Ascending aorta (tissue), 2 donors: ENCODE measurements around the gene PGM1. TPM values are rescaled to one million over a fixed set of nuclear protein-coding genes. Genes with fewer than 3 reads are reported as not detected.

Experiments
- DNase-seq, 2 donors: peaks; one replicate each; pipeline ENCODE4 v3.0.0-alpha.2; 2019; ENCODE audit warnings: low spot score in 2 of 2
- H3K27ac ChIP-seq, 2 donors: fragments of 200-600 bp; sonication (generic); one replicate each; pipeline ENCODE4 v1.5.1; 2016 to 2017; ENCODE audit warnings: mild to moderate bottlenecking in 1 of 2
- H3K27me3 ChIP-seq: fragments of 200-600 bp; sonication (generic); one replicate; pipeline ENCODE4 v1.5.1; 2017
- H3K36me3 ChIP-seq, 2 donors: fragments of 200-600 bp; sonication (generic); one replicate each; pipeline ENCODE4 v1.5.1; 2016
- H3K4me1 ChIP-seq, 2 donors: fragments of 200-600 bp; sonication (generic); one replicate each; pipeline ENCODE4 v1.5.1; 2016 to 2017; ENCODE audit warnings: mild to moderate bottlenecking in 1 of 2
- H3K4me3 ChIP-seq, 2 donors: fragments of 200-600 bp; sonication (generic); one replicate each; pipeline ENCODE4 v1.5.1; 2016 to 2017; ENCODE audit warnings: mild to moderate bottlenecking in 1 of 2
- H3K9me3 ChIP-seq, 2 donors: fragments of 200-600 bp; sonication (generic); one replicate each; pipeline ENCODE4 v1.5.1; 2016
- intact Hi-C: fragments of 100-400 bp; cut with DNase I; formaldehyde crosslinking; loops from one replicate; pipeline ENCODE4 v1.15.1; 2023
- total RNA-seq: library from RNA; depleted of rRNA; stranded (reverse); fragments of >200 nt; gene quantifications from one replicate; pipeline ENCODE4 v1.1.0, GENCODE V29; 2016
- TF ChIP-seq, protein P1 (sequence below), 3 experiments: fragments of 200-600 bp in 2 of 3; fragments of 450-650 bp in 1 of 3; sonication (generic) in 2 of 3; IDR thresholded peaks; one replicate each; pipeline ENCODE4 v1.5.1; 2016 to 2019; ENCODE audit warnings: antibody characterized with exemption in 3 of 3, mild to moderate bottlenecking in 1 of 3, moderate library complexity in 1 of 3

PGM1 gene
- total RNA-seq = 23.7 TPM

DNA sequence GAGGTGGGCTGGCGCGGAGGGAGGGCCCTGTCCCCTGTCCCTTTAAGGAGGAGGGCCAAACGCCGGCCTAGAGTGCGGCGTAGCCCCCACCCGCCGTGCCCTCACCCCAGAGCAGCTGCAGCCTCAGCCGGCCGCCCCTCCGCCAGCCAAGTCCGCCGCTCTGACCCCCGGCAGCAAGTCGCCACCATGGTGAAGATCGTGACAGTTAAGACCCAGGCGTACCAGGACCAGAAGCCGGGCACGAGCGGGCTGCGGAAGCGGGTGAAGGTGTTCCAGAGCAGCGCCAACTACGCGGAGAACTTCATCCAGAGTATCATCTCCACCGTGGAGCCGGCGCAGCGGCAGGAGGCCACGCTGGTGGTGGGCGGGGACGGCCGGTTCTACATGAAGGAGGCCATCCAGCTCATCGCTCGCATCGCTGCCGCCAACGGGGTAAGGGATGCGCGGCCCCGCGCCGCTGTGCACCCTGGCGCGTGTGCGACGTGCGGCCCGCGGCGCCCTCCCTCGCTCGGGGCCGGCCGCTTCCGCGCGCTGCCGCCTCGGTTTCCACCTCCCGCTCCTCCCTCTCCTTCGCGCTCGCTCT, at the start of gene PGM1:
Gene PGM1 (plus strand): TSS at position 109 of the 583 bp plus-strand sequence. CDS start 78 bp downstream, at position 187.
- Histone ChIP-seq H3K27ac (peak within 1 kb of the TSS; percentile 92 to 94), H3K27me3 (no peaks in the 10 kb centered on the region), H3K4me3 (peak within 1 kb of the TSS; percentile 87 to 89), H3K9me3 (no peaks in the 10 kb centered on the region), H3K36me3 (no peaks in the 10 kb centered on the region), H3K4me1 (peaks cover 0 to 23% of the 10 kb centered on the region in 2 donors)
- intact Hi-C loops = loop anchor here (5.0 kb wide), 1 partner anchor 1829 kb away; the partner anchor contains the start of genes LEPR and LEPROT
- DNase-seq = peak in 1 of 2 donors; percentile 87
- TF ChIP-seq, protein P1, sequence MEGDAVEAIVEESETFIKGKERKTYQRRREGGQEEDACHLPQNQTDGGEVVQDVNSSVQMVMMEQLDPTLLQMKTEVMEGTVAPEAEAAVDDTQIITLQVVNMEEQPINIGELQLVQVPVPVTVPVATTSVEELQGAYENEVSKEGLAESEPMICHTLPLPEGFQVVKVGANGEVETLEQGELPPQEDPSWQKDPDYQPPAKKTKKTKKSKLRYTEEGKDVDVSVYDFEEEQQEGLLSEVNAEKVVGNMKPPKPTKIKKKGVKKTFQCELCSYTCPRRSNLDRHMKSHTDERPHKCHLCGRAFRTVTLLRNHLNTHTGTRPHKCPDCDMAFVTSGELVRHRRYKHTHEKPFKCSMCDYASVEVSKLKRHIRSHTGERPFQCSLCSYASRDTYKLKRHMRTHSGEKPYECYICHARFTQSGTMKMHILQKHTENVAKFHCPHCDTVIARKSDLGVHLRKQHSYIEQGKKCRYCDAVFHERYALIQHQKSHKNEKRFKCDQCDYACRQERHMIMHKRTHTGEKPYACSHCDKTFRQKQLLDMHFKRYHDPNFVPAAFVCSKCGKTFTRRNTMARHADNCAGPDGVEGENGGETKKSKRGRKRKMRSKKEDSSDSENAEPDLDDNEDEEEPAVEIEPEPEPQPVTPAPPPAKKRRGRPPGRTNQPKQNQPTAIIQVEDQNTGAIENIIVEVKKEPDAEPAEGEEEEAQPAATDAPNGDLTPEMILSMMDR (IDR thresholded peaks at IDR 0.05) = no peak

DNA sequence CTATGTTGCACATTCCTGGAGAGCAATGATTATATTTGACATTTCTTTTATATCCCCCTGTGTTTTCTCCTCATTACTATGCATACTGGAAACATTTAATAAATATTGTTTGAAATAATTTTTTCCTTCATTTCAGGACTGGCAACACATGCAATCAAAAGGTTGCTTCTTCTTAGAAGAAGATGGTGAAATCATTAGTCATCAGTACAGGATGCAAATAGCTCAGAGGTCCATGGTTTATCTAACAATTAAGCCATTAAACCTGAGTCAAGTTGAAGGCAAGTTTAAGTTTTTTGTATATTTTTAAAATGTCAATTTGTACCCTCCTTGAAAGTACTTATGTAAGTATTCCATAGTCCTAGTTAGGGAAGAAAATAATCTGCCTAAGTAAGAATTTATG, 47.4 kb upstream of the PGM1 start:
- TF ChIP-seq, protein P1 (IDR thresholded peaks at IDR 0.05) = no peak
- Histone ChIP-seq H3K4me1 (no peaks in the 10 kb centered on the region), H3K27me3 (no peaks in the 10 kb centered on the region), H3K9me3 (no peaks in the 10 kb centered on the region), H3K36me3 (peaks cover 2 to 7% of the 10 kb centered on the region in 2 donors), H3K27ac (no peak overlapping the region), H3K4me3 (no peak overlapping the region)
- intact Hi-C loops = no loop called here
- DNase-seq = no peak

DNA sequence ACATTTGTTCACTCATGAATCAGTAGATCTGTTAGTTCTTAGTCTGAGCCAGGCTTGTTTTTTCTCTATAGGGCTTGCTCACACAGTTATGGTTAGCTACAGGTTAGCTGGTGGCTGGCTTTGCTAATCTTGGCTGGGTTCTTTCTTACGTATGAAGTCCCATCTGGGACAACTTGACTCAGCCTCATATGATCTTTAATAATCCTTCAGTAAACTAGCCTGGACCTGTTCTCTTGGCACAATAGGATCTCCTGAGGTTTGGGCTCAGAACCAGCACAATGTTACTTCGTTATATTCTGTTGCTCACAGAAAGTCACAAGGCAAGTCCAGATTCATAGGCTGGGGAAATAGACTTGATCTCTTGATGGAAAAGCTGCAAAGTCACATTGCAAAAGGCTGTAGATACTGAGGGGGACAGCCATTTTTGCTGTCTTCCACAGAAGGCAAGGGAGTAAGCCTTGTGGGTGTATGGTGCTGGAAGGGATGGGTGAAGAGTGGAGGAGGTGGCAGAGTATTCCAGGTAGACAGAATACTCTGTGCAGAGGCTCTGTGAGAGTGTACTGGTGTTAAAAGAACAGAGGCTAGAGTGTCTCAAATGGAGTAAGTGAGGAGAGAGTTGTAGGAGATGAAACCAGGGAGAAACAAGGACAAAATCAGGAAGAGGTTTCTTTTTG, 45.5 kb upstream of the PGM1 start:
- peaks cover 0 to 7% of the 10 kb centered on the region in 2 donors for H3K36me3 ChIP-seq
- H3K27ac ChIP-seq = no peak overlapping the region
- H3K4me1 ChIP-seq = no peaks in the 10 kb centered on the region
- no peak overlapping the region for H3K4me3 ChIP-seq
- H3K9me3 ChIP-seq = no peaks in the 10 kb centered on the region
- no peaks in the 10 kb centered on the region for H3K27me3 ChIP-seq
- intact Hi-C loops = no loop called here
- TF ChIP-seq, protein P1 (IDR thresholded peaks at IDR 0.05) = no peak
- DNase-seq = no peak

DNA sequence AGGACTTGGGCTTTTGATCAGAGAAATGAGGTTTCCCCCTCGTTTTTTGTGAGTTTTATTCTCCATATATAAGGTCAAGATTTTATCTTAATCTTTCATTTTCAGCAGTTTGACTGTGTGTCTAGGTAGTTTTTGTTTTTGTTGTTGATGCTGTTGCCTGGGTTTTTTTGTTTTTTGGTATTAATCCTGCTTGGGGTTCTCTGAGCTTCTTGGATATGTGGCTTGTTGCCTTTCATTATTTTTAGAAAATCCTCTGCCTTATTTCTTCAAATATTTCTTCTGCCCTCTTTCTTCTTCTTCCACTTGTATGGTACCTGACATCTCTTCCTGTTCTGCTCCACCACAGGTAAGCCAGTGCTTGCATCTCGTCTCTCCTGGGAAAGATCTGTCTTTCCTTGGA, 44.9 kb upstream of the PGM1 start:
- H3K27me3 ChIP-seq = no peaks in the 10 kb centered on the region
- H3K9me3 ChIP-seq = no peaks in the 10 kb centered on the region
- H3K4me3 ChIP-seq = no peak overlapping the region
- peaks cover 0 to 7% of the 10 kb centered on the region in 2 donors for H3K36me3 ChIP-seq
- no peak for DNase-seq
- no peaks in the 10 kb centered on the region for H3K4me1 ChIP-seq
- H3K27ac ChIP-seq = no peak overlapping the region
- intact Hi-C loops = no loop called here
- TF ChIP-seq, protein P1 (IDR thresholded peaks at IDR 0.05) = no peak

DNA sequence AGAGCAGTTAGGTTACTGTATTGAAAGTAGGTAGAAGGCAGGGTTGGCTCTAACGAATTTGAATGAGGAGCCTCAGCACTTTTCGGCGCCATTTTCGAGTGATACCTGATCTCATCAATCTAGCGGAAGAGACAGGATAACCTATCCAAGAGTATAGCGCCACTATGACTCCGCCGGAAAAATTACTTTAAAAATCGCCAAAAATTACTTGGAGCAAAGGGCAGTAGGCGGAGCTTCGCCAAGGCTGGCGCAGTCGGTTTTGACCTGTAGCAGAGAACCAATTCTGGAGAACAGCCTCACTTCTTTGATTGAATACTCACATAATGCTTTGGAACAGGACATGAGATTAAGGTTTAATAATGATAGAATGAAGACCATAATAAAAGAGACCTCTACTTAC, 44.3 kb upstream of the PGM1 start:
- no peak overlapping the region for H3K4me3 ChIP-seq
- H3K27me3 ChIP-seq = no peaks in the 10 kb centered on the region
- no peaks in the 10 kb centered on the region for H3K4me1 ChIP-seq
- H3K9me3 ChIP-seq = no peaks in the 10 kb centered on the region
- TF ChIP-seq, protein P1 (IDR thresholded peaks at IDR 0.05) = no peak
- intact Hi-C loops = no loop called here
- no peak overlapping the region for H3K27ac ChIP-seq
- peaks cover 0 to 11% of the 10 kb centered on the region in 2 donors for H3K36me3 ChIP-seq
- DNase-seq = no peak
